ENCODE measurements around the gene PRPF40B.
"Not testable (repeated sequence)": the region's sequence is repeated elsewhere in the genome, so short reads cannot be mapped to it uniquely, and the experiment has no call there.

PRPF40B gene

DNA sequence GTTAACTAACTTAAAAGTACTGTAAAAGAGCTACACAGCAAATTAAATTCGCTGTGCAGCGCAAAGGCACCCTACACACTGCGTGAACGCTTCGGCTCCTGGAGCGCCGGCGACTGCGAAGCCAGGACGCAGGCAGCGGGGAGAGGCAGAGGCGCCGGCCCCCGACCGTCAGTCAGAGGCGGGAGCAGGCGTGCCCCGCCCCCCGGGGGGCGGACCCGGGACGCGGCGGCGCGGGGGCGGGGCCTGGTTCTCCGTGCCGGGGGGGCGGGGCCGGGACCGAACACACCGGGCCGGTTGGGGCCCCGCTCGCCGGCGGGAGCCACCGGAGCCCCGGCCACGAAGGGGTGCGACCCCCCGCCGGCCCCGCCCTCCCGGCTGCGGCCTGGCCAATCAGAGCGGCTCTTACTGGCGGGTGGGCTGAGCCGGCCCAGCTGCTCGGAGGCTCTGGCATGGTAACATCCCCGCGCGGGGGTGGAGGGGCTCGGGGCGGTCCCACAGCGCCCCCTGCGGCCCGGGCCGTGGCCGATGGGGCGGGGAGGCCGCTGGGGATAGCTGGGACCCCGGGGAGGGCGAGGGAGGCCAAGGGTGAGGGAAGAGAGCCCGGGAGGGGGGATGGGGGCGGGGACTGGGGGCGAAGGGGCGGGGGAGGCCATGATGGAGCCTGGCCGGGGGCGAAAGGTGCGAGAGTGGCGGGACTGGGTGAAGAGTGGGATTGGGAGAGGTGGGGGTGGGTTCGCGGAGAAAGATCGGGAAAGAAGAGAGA lies at the start of gene PRPF40B:
Gene PRPF40B (plus strand): TSS at position 420 of the 763 bp plus-strand sequence. CDS start 30 bp downstream, at position 450.
- DNase-seq: peak; percentile 89

DNA sequence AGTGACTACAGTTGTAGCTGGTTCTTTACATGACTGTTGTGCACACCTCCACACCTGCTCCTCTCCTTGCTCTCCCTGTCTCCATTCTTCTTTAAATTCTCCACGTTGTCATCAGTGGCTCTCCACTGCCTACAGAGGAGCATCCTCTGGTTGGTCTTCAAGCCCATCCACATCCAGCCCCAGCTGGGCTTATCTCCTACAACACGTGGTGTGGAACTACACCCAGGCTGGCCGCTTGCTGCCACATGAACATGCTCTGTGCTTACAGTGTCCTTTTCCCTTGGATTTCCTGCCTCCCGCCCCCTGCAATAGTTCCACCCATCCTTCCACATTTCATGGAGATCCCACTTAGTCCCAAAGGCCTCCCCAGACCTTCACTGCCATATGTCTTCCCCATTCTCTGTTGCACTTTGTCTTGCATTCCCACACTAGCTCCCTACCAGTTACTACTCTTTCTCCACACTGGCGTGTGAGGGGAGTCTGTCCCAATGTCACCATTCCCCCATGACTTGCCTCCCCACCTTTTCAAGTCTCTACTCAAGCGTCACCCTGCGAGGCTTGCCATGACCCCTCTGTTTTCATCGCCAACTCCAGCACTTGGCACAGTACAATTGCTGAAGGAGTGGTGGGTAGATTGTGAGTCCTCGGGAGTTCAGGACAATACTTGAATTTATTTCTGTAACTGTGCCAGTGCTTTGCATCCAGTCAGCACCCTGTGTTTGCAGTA lies 45.6 kb upstream of the PRPF40B start:
- no peak for DNase-seq

- DNase-seq: no peak
Observed at GRCh38 chr12:49578471-49579112, 44.8 kb upstream of the PRPF40B start.

DNA sequence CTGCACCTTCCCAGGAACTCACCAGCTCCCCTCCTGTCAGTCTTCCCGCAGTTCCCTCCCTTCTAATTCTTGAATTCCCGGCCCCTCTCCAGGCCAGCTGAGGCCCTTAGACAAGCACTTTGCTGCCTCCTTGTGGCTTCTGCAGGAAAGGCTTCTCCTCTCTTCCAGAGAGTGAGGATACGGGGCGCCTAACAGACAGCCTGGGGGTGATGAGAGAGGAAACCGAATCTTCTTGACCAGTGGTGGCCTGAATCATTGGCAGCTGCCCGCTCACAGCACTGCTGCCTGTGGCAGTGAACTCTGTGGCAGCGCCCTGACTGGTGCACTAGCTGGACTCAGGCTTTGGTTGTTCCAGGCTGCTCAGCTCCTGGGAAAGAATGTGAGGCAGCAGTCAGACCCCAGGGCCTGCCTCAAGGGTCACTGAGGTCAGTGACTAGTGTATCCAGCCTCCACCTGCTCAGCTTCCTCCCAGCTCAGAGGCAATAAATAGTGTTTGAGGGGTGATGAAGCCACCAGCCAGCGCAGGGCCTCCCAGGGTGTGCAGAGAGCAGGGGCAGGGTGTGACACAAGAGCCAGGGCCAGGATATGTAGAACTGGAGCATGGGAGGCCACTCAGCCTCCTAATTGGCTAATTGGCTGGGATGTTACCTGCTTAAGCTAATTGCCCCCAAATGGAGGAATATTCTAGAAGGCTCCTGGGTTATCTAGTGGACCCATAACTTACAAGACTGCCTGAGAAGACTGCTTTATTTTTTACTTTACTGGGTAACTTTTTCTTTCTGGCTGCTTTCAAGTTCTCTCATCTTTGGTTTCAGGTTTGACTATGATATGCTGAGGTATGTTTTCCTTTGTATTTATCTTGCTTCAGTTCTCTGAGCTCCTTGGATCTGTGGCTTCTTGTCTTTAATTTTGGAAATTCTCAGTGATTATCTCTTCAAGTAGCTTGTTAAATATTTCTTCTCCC lies 42.5 kb upstream of the PRPF40B start:
- peak; percentile 58 for DNase-seq

DNA sequence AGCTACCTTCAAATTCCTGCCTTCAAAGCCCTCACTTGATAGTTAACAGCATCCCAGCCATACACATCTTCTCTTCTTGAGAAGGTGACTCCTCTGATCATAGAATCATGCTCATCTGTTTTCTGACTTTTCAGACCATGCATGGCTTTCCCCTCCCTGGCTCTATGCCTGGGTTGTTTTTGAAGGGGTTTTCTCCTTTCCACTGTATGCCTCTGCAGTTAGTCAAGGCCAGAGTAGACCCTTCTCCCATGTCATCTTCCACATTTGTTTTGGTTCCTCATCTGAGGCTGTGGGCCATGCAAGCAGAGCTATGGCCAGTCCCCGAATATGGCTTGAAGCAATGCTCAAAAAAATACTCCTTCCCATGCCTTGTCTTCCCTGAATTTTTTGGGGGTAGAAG lies 41.2 kb upstream of the PRPF40B start:
- DNase-seq: no peak

- no peak for DNase-seq
Observed at GRCh38 chr12:49582850-49583249, 40.5 kb upstream of the PRPF40B start.

DNA sequence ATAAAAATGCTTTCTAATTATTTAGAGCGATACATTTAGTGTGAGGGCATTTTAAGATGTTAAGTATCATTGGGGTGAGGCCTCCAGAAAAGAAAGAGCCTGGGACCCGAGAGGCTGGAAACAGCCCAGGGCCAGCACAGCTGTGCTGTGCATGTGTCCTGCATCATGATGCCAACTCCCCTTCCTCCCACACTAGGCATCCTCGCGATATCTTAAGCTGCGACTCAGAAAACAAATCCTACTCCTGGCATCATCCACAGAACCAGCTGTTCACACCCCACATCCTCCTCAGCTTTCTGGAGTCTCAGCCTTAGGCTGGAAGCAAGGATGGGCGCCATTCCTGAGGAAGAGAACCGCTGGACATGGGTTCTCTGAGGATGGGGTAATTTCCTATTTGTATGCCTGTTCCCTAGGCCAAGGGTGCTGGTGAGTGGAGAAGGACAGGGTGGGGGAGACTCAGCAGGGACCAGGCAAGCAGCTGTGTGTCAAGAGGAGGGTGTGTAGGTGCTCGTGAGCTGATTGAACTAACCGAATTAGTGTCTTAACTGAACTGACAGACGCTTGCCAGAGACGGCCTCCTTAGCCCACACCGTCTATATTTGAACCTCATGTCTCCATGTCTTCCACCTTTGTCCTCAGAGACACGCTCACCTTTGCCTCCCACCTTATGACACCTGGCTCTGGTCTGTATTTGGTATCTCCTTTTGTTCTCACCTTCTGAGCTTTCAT lies 39.8 kb upstream of the PRPF40B start:
- DNase-seq: no peak

- no peak for DNase-seq
Observed at GRCh38 chr12:49584591-49584990, 38.8 kb upstream of the PRPF40B start.

DNA sequence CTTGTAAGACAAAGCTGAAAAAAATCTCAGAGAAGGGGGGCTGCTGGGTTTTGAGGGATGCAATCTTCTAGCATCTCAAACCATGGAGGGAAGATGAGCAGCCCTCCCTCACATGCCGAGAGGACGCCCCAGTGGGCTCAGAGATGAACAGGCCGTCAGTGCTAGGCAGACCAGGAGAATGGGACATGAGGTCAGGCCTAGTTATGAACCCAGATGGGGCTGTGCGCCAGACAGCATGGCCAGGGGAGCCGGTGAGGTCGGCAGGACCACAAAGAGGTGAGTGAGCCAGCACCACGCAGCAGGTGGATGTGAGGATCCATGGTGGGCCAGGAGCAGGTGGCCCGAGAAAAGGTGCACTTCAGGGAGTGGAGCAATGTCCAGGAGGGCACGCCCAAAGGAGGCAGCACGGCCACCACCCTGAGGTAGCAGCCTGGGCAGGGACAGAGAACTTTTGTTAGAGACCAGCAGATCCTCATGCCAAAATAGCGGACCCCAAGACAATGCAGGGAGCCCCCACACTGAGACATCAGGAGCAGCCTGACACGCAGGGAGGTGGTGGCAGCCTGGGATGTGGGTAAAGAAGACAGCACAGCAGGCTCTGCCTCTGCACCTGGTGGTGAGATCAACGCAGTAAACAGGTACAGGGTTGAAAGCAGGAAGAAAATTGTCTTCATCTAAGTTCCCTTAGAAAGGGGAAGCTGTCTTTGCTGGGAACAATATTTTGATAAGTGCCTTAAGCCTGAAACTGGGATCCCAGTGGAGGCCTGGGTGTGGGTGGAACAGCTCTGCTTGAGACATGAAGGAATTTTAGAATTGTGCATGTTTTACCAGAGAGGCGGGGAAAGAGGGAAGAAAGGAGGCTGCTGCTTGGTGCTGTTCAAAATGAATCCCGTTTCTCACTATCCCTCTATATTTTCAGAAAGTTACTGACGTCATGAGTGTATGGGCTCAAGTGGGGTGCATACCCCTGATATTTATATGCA lies 37.6 kb upstream of the PRPF40B start:
- no peak for DNase-seq

- no peak for DNase-seq
Observed at GRCh38 chr12:49587174-49587908, 36.0 kb upstream of the PRPF40B start.

DNA sequence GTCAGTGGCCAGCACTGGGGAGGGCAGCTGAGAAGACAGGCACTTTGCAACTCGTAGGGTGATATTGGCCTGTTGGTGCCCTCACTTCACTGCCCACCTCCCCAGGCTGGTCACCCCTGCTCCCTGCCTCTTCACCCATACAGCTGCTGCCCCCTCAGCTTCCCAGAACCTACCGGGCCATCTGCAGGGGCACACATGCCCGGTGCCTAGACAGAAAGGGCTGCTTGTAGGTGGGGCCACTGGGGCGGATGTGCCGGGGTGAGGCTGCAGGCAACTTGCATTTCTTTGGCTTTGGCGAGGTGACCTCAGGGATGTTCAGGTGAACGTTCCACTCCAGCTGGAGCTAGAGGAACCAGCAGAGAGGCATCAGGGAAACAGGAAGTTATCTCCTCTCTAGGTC lies 35.1 kb upstream of the PRPF40B start:
- DNase-seq: no peak

DNA sequence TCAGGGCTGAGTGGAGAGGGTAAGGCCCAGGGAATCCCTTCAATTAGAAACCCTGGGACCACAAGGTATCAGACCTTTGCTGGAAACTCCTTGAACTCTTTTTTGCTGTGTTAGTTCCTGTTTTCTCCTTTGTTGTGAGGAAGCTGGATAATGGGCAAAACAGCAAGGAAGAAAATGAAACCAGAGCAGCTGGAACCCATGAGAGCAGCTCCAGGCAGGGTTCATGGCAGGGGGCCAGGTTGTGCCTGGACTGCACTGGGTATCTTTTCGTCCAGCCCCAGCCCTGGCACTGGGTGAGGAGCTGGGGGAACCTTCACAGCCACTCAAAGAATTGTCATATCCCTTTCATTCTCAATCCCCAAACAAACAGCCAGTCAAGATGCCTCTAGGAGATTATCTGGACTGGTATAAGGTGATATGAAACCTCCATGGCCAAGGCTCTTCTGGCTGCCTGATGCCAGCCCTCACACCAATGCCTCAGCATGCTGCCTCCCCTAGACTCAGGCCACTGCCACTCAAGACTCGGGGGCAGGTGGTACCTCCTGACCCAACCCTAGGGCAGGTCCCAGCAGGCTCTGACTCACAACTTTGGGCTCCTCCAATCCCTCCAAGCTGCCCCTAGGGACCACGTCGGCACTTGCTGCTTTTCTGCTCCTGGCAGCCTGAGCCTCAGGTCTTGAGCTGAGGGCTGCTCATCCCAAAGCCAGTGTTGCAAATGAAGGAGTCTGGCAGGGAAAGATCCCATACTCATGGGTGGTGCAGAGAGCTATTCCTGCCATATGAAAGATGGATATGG lies 34.4 kb upstream of the PRPF40B start:
- no peak for DNase-seq

- no peak for DNase-seq
Observed at GRCh38 chr12:49598527-49598926, 24.8 kb upstream of the PRPF40B start.

GRCh38 chr12:49599961-49600360 lies 23.4 kb upstream of the PRPF40B start:
- DNase-seq: no peak

- DNase-seq: no peak
Observed at GRCh38 chr12:49603721-49604120, 19.6 kb upstream of the PRPF40B start.

GRCh38 chr12:49604856-49605255 lies 18.5 kb upstream of the PRPF40B start:
- no peak for DNase-seq

- DNase-seq: not testable (repeated sequence)
Observed at GRCh38 chr12:49605539-49605938, 17.8 kb upstream of the PRPF40B start, which contains the start of gene FAM186B. FAM186B (minus strand) TSS chr12:49605639; CDS start chr12:49605477, 162 bp downstream.

- DNase-seq: no peak
Observed at GRCh38 chr12:49609059-49609874, 14.1 kb upstream of the PRPF40B start.
